Measurements from ENCODE around the gene VTI1A.

VTI1A gene

GRCh38 chr10:112785089-112785488 is 338.1 kb downstream of the VTI1A start:
- no peak for DNase-seq (ENCODE audit: low read depth)

- DNase-seq (ENCODE audit: low read depth), result no peak
Measured at GRCh38 chr10:112789248-112789647, 342.2 kb downstream of the VTI1A start.

- no peak for DNase-seq (ENCODE audit: low read depth)
Measured at GRCh38 chr10:112790030-112790429, 343.0 kb downstream of the VTI1A start.

- no peak for DNase-seq (ENCODE audit: low read depth)
Measured at GRCh38 chr10:112790921-112791320, 343.9 kb downstream of the VTI1A start.

- DNase-seq (ENCODE audit: low read depth), result no peak
Measured at GRCh38 chr10:112791447-112791846, 344.4 kb downstream of the VTI1A start.

GRCh38 chr10:112792487-112793201 is 345.6 kb downstream of the VTI1A start:
- DNase-seq (ENCODE audit: low read depth), result no peak

- DNase-seq (ENCODE audit: low read depth), result no peak
Measured at GRCh38 chr10:112793202-112793921, 346.3 kb downstream of the VTI1A start.

- no peak for DNase-seq (ENCODE audit: low read depth)
Measured at GRCh38 chr10:112794201-112794600, 347.2 kb downstream of the VTI1A start.

GRCh38 chr10:112795067-112795466 is 348.1 kb downstream of the VTI1A start:
- no peak for DNase-seq (ENCODE audit: low read depth)

GRCh38 chr10:112797197-112797596 is 350.2 kb downstream of the VTI1A start:
- DNase-seq (ENCODE audit: low read depth), result no peak

GRCh38 chr10:112797855-112798254 is 350.8 kb downstream of the VTI1A start:
- DNase-seq (ENCODE audit: low read depth), result no peak

- no peak for DNase-seq (ENCODE audit: low read depth)
Measured at GRCh38 chr10:112799038-112799437, 352.0 kb downstream of the VTI1A start.

- no peak for DNase-seq (ENCODE audit: low read depth)
Measured at GRCh38 chr10:112799726-112800510, 352.9 kb downstream of the VTI1A start.

- no peak for DNase-seq (ENCODE audit: low read depth)
Measured at GRCh38 chr10:112801004-112801403, 354.0 kb downstream of the VTI1A start.

GRCh38 chr10:112801748-112802147 is 354.7 kb downstream of the VTI1A start:
- no peak for DNase-seq (ENCODE audit: low read depth)

GRCh38 chr10:112802411-112803022 is 355.5 kb downstream of the VTI1A start:
- DNase-seq (ENCODE audit: low read depth), result no peak

- DNase-seq (ENCODE audit: low read depth), result no peak
Measured at GRCh38 chr10:112803961-112804401, 357.0 kb downstream of the VTI1A start.

GRCh38 chr10:112805254-112805590 is 358.2 kb downstream of the VTI1A start:
- no peak for DNase-seq (ENCODE audit: low read depth)

GRCh38 chr10:112805701-112806100 is 358.7 kb downstream of the VTI1A start:
- no peak for DNase-seq (ENCODE audit: low read depth)

- no peak for DNase-seq (ENCODE audit: low read depth)
Measured at GRCh38 chr10:112807013-112807412, 360.0 kb downstream of the VTI1A start.

- DNase-seq (ENCODE audit: low read depth), result no peak
Measured at GRCh38 chr10:112809736-112810135, 362.7 kb downstream of the VTI1A start.

GRCh38 chr10:112810711-112811151 is 363.7 kb downstream of the VTI1A start:
- DNase-seq (ENCODE audit: low read depth), result no peak

Data from HS-27A (cell line).